HUES6 (cell line): ENCODE measurements around the gene BLM.
"Not testable (repeated sequence)": the region's sequence is repeated elsewhere in the genome, so short reads cannot be mapped to it uniquely, and the experiment has no call there.

Experiments
- H3K27ac ChIP-seq: 2 replicates; pipeline ENCODE4 v1.7.0; 2013; ENCODE audit warnings: low read depth, mild to moderate bottlenecking, low read length, inconsistent platforms
- H3K27me3 ChIP-seq: 2 replicates; pipeline ENCODE4 v1.6.1; 2013; ENCODE audit warnings: low read length; ENCODE audit not compliant: control insufficient read depth, insufficient read depth
- H3K36me3 ChIP-seq: 2 replicates; pipeline ENCODE4 v1.6.1; 2013; ENCODE audit warnings: low read length; ENCODE audit not compliant: control insufficient read depth, insufficient read depth
- H3K4me1 ChIP-seq: 2 replicates; pipeline ENCODE4 v1.6.1; 2013; ENCODE audit warnings: low read length; ENCODE audit not compliant: control insufficient read depth, insufficient read depth
- H3K4me3 ChIP-seq: 2 replicates; pipeline ENCODE4 v1.5.1; 2013; ENCODE audit warnings: low read depth, low read length
- H3K9ac ChIP-seq: one replicate; pipeline ENCODE4 v1.6.1; 2013; ENCODE audit warnings: mild to moderate bottlenecking, low read length
- H3K9me3 ChIP-seq: 2 replicates; pipeline ENCODE4 v1.6.1; 2013; ENCODE audit warnings: low read depth, low read length; ENCODE audit not compliant: control insufficient read depth, insufficient read depth

BLM gene

DNA sequence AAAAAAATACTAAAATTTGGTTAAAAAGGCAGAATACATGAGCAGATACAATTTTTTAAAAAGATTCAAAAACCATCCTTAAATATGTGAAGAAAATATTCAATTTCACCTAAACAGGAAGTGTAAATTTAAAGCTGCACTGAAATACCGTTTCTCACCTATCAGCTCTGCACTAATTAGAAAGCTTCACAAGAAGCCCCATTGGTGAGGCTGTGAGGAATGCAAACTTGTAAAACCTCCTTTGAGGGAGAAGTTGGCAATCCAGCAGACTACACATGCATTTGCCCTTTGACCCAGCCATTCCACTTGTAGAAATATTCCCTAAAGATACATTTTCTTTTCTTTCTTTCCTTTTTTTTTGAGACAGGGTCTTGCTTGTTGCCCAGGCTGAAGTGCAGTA is 18.8 kb downstream of the BLM start:
- Histone ChIP-seq H3K36me3 (peaks cover 10% of the 10 kb centered on the region), H3K27ac (no peak overlapping the region), H3K9ac (no peak overlapping the region), H3K9me3 (peaks cover 3% of the 10 kb centered on the region; the same call in 1 of the 2 replicates), H3K4me3 (no peak overlapping the region), H3K27me3 (no peaks in the 10 kb centered on the region), H3K4me1 (no peaks in the 10 kb centered on the region)

DNA sequence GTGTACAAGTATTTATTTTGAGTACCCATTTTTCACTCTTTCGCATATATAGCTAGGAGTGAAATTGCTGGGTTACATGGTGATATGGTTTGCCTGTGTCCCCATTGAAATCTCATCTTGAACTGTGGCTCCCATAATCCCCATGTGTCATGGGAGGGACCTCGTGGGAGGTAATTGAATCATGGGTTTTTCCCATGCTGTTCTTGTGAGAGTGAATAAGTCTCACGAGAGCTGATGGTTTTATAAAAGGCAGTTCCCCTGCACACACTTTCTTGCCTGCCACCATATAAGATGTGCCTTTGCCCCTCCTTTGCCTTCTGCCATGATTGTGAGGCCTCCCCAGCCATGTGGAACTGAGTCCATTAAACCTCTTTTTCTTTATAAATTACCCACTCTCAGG is 23.4 kb downstream of the BLM start:
- H3K9ac ChIP-seq, H3K27me3 ChIP-seq, H3K4me1 ChIP-seq, H3K36me3 ChIP-seq, H3K27ac ChIP-seq, H3K4me3 ChIP-seq, H3K9me3 ChIP-seq: not testable (repeated sequence)

DNA sequence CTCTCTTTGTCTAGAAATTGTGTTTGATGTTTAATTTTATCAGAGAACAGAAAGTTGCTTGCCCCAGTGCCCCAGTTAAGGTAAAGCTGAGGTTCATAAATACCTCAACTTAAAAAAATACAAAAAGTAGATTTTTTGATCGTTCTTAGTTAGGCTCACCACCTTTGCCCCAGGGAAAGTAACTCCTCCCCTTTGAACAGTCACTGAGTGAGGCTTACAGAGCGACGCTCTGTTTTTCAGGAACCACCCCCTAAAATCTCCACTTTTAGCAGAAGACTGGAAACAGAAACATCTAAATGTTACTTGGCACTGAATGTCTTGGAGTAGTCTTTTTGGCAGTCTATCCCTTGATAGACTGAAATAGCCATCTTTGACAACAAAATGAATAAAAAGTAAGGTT is 24.9 kb downstream of the BLM start:
- Histone ChIP-seq H3K9ac (no peak overlapping the region), H3K4me1 (peaks cover 7% of the 10 kb centered on the region; the same call in 1 of the 2 replicates), H3K36me3 (peaks cover 3% of the 10 kb centered on the region; the same call in 1 of the 2 replicates), H3K4me3 (no peak overlapping the region), H3K9me3 (peaks cover 3% of the 10 kb centered on the region; the same call in 1 of the 2 replicates), H3K27ac (no peak overlapping the region), H3K27me3 (no peaks in the 10 kb centered on the region)

DNA sequence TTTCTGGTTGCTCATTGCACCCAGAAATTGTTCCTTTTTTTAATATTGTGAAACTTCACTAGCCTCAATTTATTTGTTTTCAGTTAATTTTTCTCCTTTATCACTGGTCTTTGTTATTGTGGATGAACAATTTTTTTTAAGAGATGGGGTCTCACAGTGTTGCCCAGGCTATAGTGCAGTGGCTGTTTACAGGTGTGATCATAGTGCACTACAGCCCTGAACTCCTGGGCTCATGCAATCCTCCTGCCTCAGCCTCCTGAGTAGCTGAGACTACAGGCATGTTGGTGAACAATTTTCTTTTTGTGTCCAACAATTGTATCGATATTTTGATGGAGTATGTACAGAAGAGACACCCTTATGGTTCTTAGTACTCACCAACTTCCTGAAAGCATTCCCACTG is 26.3 kb downstream of the BLM start:
- Histone ChIP-seq H3K27me3 (no peaks in the 10 kb centered on the region), H3K4me3 (no peak overlapping the region), H3K9me3 (peaks cover 3% of the 10 kb centered on the region; the same call in 1 of the 2 replicates), H3K9ac (no peak overlapping the region), H3K4me1 (peaks cover 7% of the 10 kb centered on the region; the same call in 1 of the 2 replicates), H3K36me3 (peaks cover 8% of the 10 kb centered on the region), H3K27ac (no peak overlapping the region)

DNA sequence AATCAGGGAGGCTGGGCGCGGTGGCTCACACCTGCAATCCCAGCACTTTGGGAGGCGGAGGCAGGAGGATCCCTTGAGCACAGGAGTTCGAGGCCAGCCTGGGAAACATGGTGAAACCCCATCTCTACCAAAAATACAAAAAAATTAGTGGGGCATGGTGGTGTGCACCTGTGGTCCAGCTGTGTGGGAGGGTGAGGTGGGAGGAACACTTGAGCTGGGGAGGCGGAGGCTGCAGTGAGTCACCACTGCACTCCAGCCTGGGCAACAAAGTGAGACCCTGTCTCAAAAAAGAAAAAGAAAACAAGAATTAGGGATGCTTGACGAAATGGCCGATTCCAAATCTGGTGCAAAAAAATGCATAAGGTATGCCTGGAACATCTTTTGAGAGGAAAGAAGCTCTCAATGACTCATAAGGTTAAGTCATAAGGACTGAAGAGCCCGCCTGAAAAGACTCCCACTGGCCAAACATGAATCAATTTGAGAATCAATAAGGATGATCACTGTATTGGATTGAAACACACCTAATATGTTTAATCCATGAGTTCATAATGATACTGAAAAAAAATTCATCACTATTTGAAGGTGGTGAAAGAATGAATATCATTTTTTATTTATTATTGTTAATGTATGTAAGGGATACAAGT is 27.7 kb downstream of the BLM start:
- H3K36me3 ChIP-seq, result peaks cover 11% of the 10 kb centered on the region
- H3K4me3 ChIP-seq, result no peak overlapping the region
- H3K9me3 ChIP-seq, result peaks cover 3% of the 10 kb centered on the region; the same call in 1 of the 2 replicates
- H3K27ac ChIP-seq, result no peak overlapping the region
- no peaks in the 10 kb centered on the region for H3K27me3 ChIP-seq
- H3K4me1 ChIP-seq, result peaks cover 12% of the 10 kb centered on the region; the same call in 1 of the 2 replicates
- no peak overlapping the region for H3K9ac ChIP-seq

DNA sequence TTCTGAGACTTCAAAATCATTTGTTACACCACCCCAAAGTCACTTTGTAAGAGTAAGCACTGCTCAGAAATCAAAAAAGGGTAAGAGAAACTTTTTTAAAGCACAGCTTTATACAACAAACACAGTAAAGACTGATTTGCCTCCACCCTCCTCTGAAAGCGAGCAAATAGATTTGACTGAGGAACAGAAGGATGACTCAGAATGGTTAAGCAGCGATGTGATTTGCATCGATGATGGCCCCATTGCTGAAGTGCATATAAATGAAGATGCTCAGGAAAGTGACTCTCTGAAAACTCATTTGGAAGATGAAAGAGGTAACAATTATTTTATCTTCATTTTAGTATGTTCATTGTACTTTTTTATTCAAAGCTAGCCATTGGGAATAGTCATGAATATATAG is 32.6 kb downstream of the BLM start:
- H3K9ac ChIP-seq, result no peak overlapping the region
- H3K4me1 ChIP-seq, result 0 out of 2 replicates have a peak, but pooled peaks cover 5% of the 10 kb centered on the region
- no peak overlapping the region for H3K27ac ChIP-seq
- H3K4me3 ChIP-seq, result no peak overlapping the region
- peaks cover 47% of the 10 kb centered on the region for H3K36me3 ChIP-seq
- no peaks in the 10 kb centered on the region for H3K27me3 ChIP-seq
- H3K9me3 ChIP-seq, result no peaks in the 10 kb centered on the region

DNA sequence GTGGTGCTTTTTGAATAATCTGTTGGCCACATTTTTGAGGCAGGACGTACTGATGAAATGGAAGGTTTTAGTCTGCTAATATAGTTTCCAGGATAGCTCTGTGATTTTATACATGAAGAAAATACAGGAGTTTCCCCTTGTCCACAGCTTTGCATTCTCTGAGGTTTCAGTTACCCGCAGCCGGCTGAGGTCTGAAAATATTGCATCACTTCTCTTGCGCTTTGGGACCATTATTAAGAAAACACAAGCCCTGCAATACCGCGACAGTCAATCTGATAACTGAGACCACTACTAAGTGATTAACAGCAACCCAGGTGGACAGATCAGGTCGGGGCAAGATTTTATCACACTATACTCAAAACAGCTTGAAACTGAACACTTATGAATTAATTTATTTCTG is 33.0 kb downstream of the BLM start:
- 0 out of 2 replicates have a peak, but pooled peaks cover 5% of the 10 kb centered on the region for H3K4me1 ChIP-seq
- H3K9me3 ChIP-seq, result no peaks in the 10 kb centered on the region
- no peak overlapping the region for H3K9ac ChIP-seq

DNA sequence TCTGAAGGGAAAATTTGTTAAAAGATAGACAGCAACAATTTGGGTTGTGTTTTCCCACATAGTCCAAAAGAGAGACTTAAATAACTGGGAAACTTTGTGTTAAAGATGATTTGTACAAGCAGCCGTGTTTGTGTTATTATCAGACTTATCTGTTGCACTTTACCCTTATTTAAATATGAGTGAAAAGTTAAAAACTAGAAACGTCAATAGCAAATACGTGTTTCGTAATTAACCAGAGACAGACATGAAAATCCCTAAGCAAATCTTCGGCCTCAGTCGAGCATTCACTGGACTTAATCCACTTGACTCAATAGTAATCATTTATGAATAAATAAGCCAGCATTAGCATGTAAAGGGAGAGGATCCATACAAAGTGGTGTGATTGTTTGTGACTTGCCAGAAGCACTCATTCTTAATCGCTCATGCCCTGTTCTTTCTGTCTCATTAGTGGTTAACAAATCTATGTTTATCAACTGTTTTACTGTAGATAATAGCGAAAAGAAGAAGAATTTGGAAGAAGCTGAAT is 34.2 kb downstream of the BLM start:
- no peak overlapping the region for H3K27ac ChIP-seq
- H3K9ac ChIP-seq, result no peak overlapping the region
- H3K9me3 ChIP-seq, result no peaks in the 10 kb centered on the region
- peaks cover 57% of the 10 kb centered on the region for H3K36me3 ChIP-seq
- H3K27me3 ChIP-seq, result no peaks in the 10 kb centered on the region
- H3K4me1 ChIP-seq, result 0 out of 2 replicates have a peak, but pooled peaks cover 5% of the 10 kb centered on the region
- H3K4me3 ChIP-seq, result no peak overlapping the region

More for the DNA sequence above, 33.0 kb downstream of the BLM start:
- H3K27me3 ChIP-seq, result no peaks in the 10 kb centered on the region
- no peak overlapping the region for H3K4me3 ChIP-seq
- H3K36me3 ChIP-seq, result peaks cover 51% of the 10 kb centered on the region
- H3K27ac ChIP-seq, result no peak overlapping the region

DNA sequence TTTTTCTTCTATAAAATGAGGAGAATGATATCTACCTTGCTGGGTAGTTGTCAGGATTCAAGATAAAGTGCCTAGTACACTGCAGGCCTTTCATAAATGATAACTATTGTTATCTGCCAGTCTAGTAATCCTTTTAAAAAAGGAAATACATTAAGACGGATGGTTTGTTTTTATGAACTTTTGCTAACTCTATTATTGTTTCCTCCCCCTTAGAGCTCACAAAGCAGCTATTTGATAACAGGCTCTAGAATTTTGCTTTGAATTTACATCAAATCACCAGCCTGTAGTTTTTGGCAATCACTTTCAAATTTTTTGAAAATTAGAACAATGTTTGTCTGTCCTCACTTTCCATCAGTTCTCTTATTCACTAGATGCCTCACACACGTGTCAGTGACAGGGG is 39.8 kb downstream of the BLM start:
- Histone ChIP-seq H3K4me3 (no peak overlapping the region), H3K9ac (no peak overlapping the region), H3K27me3 (no peaks in the 10 kb centered on the region), H3K4me1 (peaks cover 13% of the 10 kb centered on the region), H3K36me3 (peaks cover 57% of the 10 kb centered on the region), H3K27ac (no peak overlapping the region), H3K9me3 (no peaks in the 10 kb centered on the region)

DNA sequence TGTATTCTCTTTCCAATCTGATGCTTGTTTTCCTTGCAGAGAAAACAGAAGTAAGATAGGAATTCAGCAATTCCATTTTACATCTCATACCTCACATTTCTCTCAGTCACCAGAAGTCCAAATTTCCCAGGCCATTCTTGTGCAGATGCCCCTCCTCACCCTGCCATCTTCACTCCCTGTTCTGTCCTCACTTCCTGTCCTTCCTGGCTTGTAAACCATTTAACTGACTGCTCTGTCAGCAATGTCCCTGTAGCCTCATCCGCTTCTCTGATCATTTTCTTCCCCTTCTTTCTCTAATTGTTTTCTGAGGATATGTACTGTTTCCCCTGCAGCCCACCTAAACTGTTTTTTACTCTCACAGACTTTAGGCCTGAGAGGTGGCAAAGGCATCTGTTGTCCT is 40.3 kb downstream of the BLM start:
- Histone ChIP-seq H3K4me1 (peaks cover 18% of the 10 kb centered on the region), H3K4me3 (no peak overlapping the region), H3K36me3 (peaks cover 59% of the 10 kb centered on the region), H3K27ac (no peak overlapping the region), H3K9ac (no peak overlapping the region), H3K27me3 (no peaks in the 10 kb centered on the region), H3K9me3 (no peaks in the 10 kb centered on the region)

DNA sequence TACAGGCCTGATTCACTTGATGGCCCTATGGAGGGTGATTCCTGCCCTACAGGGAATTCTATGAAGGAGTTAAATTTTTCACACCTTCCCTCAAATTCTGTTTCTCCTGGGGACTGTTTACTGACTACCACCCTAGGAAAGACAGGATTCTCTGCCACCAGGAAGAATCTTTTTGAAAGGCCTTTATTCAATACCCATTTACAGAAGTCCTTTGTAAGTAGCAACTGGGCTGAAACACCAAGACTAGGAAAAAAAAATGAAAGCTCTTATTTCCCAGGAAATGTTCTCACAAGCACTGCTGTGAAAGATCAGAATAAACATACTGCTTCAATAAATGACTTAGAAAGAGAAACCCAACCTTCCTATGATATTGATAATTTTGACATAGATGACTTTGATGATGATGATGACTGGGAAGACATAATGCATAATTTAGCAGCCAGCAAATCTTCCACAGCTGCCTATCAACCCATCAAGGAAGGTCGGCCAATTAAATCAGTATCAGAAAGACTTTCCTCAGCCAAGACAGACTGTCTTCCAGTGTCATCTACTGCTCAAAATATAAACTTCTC is 43.6 kb downstream of the BLM start:
- Histone ChIP-seq H3K4me3 (no peak overlapping the region), H3K36me3 (peaks cover 60% of the 10 kb centered on the region), H3K9me3 (no peaks in the 10 kb centered on the region), H3K27ac (no peak overlapping the region), H3K4me1 (peaks cover 18% of the 10 kb centered on the region), H3K9ac (no peak overlapping the region), H3K27me3 (no peaks in the 10 kb centered on the region)
